SK-N-SH treated with all-trans-retinoic acid at 6 μM for 48 hours (cell line): Measurements from ENCODE around the gene CD180.

ENCODE experiments used
- ATAC-seq: fragments of 200-7000 bp; cut with Tn5 transposase; 3 replicates; pipeline ENCODE4 v1.9.1; 2020; ENCODE audit warnings: mild to moderate bottlenecking, moderate library complexity
- ARNTL ChIP-seq: fragments of 450-650 bp; formaldehyde crosslinking; IDR thresholded peaks from 2 replicates; pipeline ENCODE4 v1.5.0; 2020; ENCODE audit warnings: low read depth, mild to moderate bottlenecking, moderate library complexity, borderline replicate concordance
- BACH2 ChIP-seq: fragments of 250-450 bp; sonication (Bioruptor Pico); IDR thresholded peaks from 2 replicates; pipeline ENCODE4 v1.9.0; 2021; ENCODE audit warnings: mild to moderate bottlenecking, borderline replicate concordance
- CREB5 ChIP-seq: fragments of 250-450 bp; sonication (Bioruptor Pico); IDR thresholded peaks from 2 replicates; pipeline ENCODE4 v1.5.1; 2020; ENCODE audit warnings: low read depth, mild to moderate bottlenecking, moderate library complexity
- CSDC2 ChIP-seq: fragments of 250-450 bp; sonication (Bioruptor Pico); IDR thresholded peaks from 2 replicates; pipeline ENCODE4 v1.5.0; 2020; ENCODE audit warnings: mild to moderate bottlenecking, moderate library complexity
- CSRNP3 ChIP-seq: fragments of 250-450 bp; sonication (Bioruptor Pico); IDR thresholded peaks from 2 replicates; pipeline ENCODE4 v1.5.1; 2021; ENCODE audit warnings: mild to moderate bottlenecking, moderate library complexity
- GLIS3 ChIP-seq: fragments of 250-450 bp; sonication (Bioruptor Pico); IDR thresholded peaks from 2 replicates; pipeline ENCODE4 v1.5.0; 2020; ENCODE audit warnings: mild to moderate bottlenecking, moderate library complexity
- ISL1 ChIP-seq: fragments of 250-450 bp; sonication (Bioruptor Pico); IDR thresholded peaks from 2 replicates; pipeline ENCODE4 v2.1.2; 2022; ENCODE audit warnings: mild to moderate bottlenecking, moderate library complexity
- OSR1 ChIP-seq: fragments of 250-450 bp; sonication (Bioruptor Pico); IDR thresholded peaks from 2 replicates; pipeline ENCODE4 v1.8.0; 2022; ENCODE audit warnings: moderate library complexity, mild to moderate bottlenecking, inconsistent platforms
- PPARA ChIP-seq: fragments of 250-450 bp; sonication (Bioruptor Pico); IDR thresholded peaks from 2 replicates; pipeline ENCODE4 v1.5.0; 2020; ENCODE audit warnings: mild to moderate bottlenecking, borderline replicate concordance
- RARB ChIP-seq: fragments of 250-450 bp; sonication (Bioruptor Pico); IDR thresholded peaks from 2 replicates; pipeline ENCODE4 v1.8.0; 2021; ENCODE audit warnings: mild to moderate bottlenecking, moderate library complexity
- SNAI2 ChIP-seq: fragments of 250-450 bp; sonication (Bioruptor Pico); IDR thresholded peaks from 2 replicates; pipeline ENCODE4 v1.5.0; 2020; ENCODE audit warnings: mild to moderate bottlenecking, moderate library complexity
- TCF4 ChIP-seq: fragments of 250-450 bp; sonication (Bioruptor Pico); IDR thresholded peaks from 2 replicates; pipeline ENCODE4 v1.8.0; 2021; ENCODE audit warnings: mild to moderate bottlenecking, moderate library complexity, borderline replicate concordance
- TOX ChIP-seq: fragments of 250-450 bp; sonication (Bioruptor Pico); IDR thresholded peaks from 2 replicates; pipeline ENCODE4 v1.8.0; 2021; ENCODE audit warnings: mild to moderate bottlenecking, moderate library complexity, borderline replicate concordance
- ZC3H10 ChIP-seq: fragments of 250-450 bp; sonication (Bioruptor Pico); IDR thresholded peaks from 2 replicates; pipeline ENCODE4 v1.5.1; 2021; ENCODE audit warnings: mild to moderate bottlenecking, moderate library complexity
- ZFP3 ChIP-seq: fragments of 250-450 bp; sonication (Bioruptor Pico); IDR thresholded peaks from 2 replicates; pipeline ENCODE4 v1.5.0; 2020; ENCODE audit warnings: mild to moderate bottlenecking, moderate library complexity
- ZFP30 ChIP-seq: fragments of 450-650 bp; formaldehyde crosslinking; IDR thresholded peaks from 2 replicates; pipeline ENCODE4 v1.5.0; 2022; ENCODE audit warnings: mild to moderate bottlenecking, moderate library complexity
- ZNF565 ChIP-seq: fragments of 450-650 bp; formaldehyde crosslinking; conservative IDR thresholded peaks from 2 replicates; pipeline ENCODE4 v1.5.0; 2020; ENCODE audit warnings: low read depth, mild to moderate bottlenecking, moderate library complexity
- ZNF8 ChIP-seq: fragments of 450-650 bp; formaldehyde crosslinking; IDR thresholded peaks from 2 replicates; pipeline ENCODE4 v1.5.0; 2020; ENCODE audit warnings: mild to moderate bottlenecking, moderate library complexity
- TF ChIP-seq, protein P1 (sequence below): fragments of 250-450 bp; sonication (Bioruptor Pico); IDR thresholded peaks from 2 replicates; pipeline ENCODE4 v1.5.0; 2020; ENCODE audit warnings: mild to moderate bottlenecking, moderate library complexity
- TF ChIP-seq, protein P2 (sequence below): fragments of 250-450 bp; sonication (Bioruptor Pico); IDR thresholded peaks from 2 replicates; pipeline ENCODE4 v1.8.0; 2021; ENCODE audit warnings: low read depth, mild to moderate bottlenecking, moderate library complexity, borderline replicate concordance
- TF ChIP-seq, protein P3 (sequence below): fragments of 250-450 bp; sonication (Bioruptor Pico); IDR thresholded peaks from 2 replicates; pipeline ENCODE4 v1.8.0; 2020; ENCODE audit warnings: mild to moderate bottlenecking, moderate library complexity, borderline replicate concordance

Gene CD180

GRCh38 chr5:67197536-67197935, 937 bp upstream of the CD180 start:
- TF ChIP-seq RARB (CRISPR knock-in tag), result no peak
- TF ChIP-seq BACH2 (CRISPR knock-in tag), result no peak
- TF ChIP-seq ZNF8 (CRISPR knock-in tag), result no peak
- no peak for ATAC-seq

DNA sequence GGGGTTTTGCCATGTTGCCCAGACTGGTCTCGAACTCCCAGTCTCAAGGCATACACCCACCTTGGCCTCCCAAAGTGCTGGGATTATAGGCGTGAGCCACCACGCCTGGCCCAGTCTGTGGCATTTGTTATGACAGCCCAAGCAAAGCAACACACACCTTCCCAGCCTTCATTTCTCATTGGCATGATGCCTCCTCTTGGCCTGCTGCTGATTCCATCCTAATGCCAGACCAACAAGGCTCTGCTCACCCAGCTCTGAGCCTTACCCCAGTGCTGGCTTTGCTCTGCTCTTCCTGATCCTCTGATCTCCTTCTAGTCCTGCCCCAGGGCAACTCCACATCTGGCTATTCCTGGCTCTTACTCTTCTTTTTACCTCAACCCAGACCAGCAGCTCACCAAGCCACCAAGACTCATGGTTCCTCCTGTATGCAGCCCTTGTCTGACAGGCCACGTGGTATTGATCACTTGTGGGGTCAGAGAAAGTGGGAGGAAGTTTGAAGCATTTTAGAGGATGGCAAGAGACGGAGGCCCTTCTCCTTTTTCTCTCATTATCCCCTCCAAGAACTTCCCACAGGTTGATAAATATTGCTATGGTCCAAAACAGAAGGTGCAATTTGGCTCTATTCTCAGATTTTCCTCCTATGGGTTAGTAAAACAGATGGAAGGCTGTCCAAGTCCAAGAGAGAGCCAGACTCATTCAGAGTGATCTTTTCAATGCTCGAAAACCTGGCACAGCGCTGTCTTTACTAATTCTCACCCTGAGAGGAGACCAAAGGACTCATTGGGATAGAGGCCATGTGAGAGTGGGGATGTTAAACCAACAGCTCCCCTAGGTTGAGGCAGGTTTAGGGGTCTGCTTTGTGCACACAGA, 958 bp downstream of the CD180 start:
- TF ChIP-seq TCF4 (CRISPR knock-in tag) (no peak), ZFP30 (CRISPR knock-in tag) (no peak), ISL1 (CRISPR knock-in tag) (no peak), TOX (CRISPR knock-in tag) (no peak), CSRNP3 (CRISPR knock-in tag) (no peak), OSR1 (CRISPR knock-in tag) (no peak), ARNTL (CRISPR knock-in tag) (no peak), ZNF565 (no peak), CSDC2 (CRISPR knock-in tag) (no peak), RARB (CRISPR knock-in tag) (no peak), ZFP3 (CRISPR knock-in tag) (no peak), PPARA (no peak)
- TF ChIP-seq, protein P1, sequence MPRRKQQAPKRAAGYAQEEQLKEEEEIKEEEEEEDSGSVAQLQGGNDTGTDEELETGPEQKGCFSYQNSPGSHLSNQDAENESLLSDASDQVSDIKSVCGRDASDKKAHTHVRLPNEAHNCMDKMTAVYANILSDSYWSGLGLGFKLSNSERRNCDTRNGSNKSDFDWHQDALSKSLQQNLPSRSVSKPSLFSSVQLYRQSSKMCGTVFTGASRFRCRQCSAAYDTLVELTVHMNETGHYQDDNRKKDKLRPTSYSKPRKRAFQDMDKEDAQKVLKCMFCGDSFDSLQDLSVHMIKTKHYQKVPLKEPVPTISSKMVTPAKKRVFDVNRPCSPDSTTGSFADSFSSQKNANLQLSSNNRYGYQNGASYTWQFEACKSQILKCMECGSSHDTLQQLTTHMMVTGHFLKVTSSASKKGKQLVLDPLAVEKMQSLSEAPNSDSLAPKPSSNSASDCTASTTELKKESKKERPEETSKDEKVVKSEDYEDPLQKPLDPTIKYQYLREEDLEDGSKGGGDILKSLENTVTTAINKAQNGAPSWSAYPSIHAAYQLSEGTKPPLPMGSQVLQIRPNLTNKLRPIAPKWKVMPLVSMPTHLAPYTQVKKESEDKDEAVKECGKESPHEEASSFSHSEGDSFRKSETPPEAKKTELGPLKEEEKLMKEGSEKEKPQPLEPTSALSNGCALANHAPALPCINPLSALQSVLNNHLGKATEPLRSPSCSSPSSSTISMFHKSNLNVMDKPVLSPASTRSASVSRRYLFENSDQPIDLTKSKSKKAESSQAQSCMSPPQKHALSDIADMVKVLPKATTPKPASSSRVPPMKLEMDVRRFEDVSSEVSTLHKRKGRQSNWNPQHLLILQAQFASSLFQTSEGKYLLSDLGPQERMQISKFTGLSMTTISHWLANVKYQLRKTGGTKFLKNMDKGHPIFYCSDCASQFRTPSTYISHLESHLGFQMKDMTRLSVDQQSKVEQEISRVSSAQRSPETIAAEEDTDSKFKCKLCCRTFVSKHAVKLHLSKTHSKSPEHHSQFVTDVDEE (CRISPR knock-in tag), result no peak
- TF ChIP-seq, protein P2, sequence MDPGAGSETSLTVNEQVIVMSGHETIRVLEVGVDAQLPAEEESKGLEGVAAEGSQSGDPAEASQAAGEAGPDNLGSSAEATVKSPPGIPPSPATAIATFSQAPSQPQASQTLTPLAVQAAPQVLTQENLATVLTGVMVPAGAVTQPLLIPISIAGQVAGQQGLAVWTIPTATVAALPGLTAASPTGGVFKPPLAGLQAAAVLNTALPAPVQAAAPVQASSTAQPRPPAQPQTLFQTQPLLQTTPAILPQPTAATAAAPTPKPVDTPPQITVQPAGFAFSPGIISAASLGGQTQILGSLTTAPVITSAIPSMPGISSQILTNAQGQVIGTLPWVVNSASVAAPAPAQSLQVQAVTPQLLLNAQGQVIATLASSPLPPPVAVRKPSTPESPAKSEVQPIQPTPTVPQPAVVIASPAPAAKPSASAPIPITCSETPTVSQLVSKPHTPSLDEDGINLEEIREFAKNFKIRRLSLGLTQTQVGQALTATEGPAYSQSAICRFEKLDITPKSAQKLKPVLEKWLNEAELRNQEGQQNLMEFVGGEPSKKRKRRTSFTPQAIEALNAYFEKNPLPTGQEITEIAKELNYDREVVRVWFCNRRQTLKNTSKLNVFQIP (CRISPR knock-in tag), result no peak
- ATAC-seq, result no peak

- ATAC-seq, result no peak
These were observed 2.4 kb downstream of the CD180 start for GRCh38 chr5:67194166-67194565.

More at GRCh38 chr5:67194166-67194565, 2.4 kb downstream of the CD180 start:
- TF ChIP-seq GLIS3 (no peak), ZNF565 (no peak), OSR1 (CRISPR knock-in tag) (no peak), BACH2 (CRISPR knock-in tag) (no peak), TCF4 (CRISPR knock-in tag) (no peak), ZC3H10 (no peak), ARNTL (CRISPR knock-in tag) (no peak), ISL1 (CRISPR knock-in tag) (no peak), CSDC2 (CRISPR knock-in tag) (no peak), SNAI2 (CRISPR knock-in tag) (no peak), CSRNP3 (CRISPR knock-in tag) (no peak), ZFP3 (CRISPR knock-in tag) (no peak), CREB5 (no peak), ZFP30 (CRISPR knock-in tag) (no peak)
- TF ChIP-seq, protein P3, sequence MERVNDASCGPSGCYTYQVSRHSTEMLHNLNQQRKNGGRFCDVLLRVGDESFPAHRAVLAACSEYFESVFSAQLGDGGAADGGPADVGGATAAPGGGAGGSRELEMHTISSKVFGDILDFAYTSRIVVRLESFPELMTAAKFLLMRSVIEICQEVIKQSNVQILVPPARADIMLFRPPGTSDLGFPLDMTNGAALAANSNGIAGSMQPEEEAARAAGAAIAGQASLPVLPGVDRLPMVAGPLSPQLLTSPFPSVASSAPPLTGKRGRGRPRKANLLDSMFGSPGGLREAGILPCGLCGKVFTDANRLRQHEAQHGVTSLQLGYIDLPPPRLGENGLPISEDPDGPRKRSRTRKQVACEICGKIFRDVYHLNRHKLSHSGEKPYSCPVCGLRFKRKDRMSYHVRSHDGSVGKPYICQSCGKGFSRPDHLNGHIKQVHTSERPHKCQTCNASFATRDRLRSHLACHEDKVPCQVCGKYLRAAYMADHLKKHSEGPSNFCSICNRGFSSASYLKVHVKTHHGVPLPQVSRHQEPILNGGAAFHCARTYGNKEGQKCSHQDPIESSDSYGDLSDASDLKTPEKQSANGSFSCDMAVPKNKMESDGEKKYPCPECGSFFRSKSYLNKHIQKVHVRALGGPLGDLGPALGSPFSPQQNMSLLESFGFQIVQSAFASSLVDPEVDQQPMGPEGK (CRISPR knock-in tag), result no peak
- TF ChIP-seq, protein P1 (CRISPR knock-in tag), result no peak
